Stimulated activated CD4-positive, alpha-beta T cell treated with anti-CD3 and anti-CD28 coated beads, Interleukin-2, amount 100 ng/mL, for 4 hours (primary cell): ENCODE data around the gene TNS1.

Source experiments
- DNase-seq: peaks from one replicate; pipeline ENCODE4 v3.0.0-alpha.2; 2020; ENCODE audit warnings: low read depth

TNS1 gene

GRCh38 chr2:217956586-217957457 is 46.0 kb downstream of the TNS1 start:
- no peak for DNase-seq

GRCh38 chr2:217955881-217956493 is 46.8 kb downstream of the TNS1 start:
- DNase-seq: no peak

- no peak for DNase-seq
These were observed 47.6 kb downstream of the TNS1 start for GRCh38 chr2:217954971-217955740.

- no peak for DNase-seq
These were observed 48.3 kb downstream of the TNS1 start for GRCh38 chr2:217954469-217954868.

GRCh38 chr2:217954051-217954450 is 48.7 kb downstream of the TNS1 start:
- no peak for DNase-seq

- DNase-seq: no peak
These were observed 49.3 kb downstream of the TNS1 start for GRCh38 chr2:217953531-217953932.

- no peak for DNase-seq
These were observed 49.7 kb downstream of the TNS1 start for GRCh38 chr2:217953011-217953481.

- DNase-seq: no peak
These were observed 50.4 kb downstream of the TNS1 start for GRCh38 chr2:217952409-217952808.

- no peak for DNase-seq
These were observed 51.1 kb downstream of the TNS1 start for GRCh38 chr2:217951521-217952247.

GRCh38 chr2:217951091-217951490 is 51.7 kb downstream of the TNS1 start:
- DNase-seq: no peak

GRCh38 chr2:217950401-217950871 is 52.4 kb downstream of the TNS1 start:
- no peak for DNase-seq

- no peak for DNase-seq
These were observed 53.3 kb downstream of the TNS1 start for GRCh38 chr2:217949447-217949846.

GRCh38 chr2:217948897-217949296 is 53.9 kb downstream of the TNS1 start:
- no peak for DNase-seq

- DNase-seq: no peak
These were observed 54.4 kb downstream of the TNS1 start for GRCh38 chr2:217948351-217948791.

GRCh38 chr2:217947383-217948350 is 55.1 kb downstream of the TNS1 start:
- DNase-seq: no peak

- no peak for DNase-seq
These were observed 56.7 kb downstream of the TNS1 start for GRCh38 chr2:217946051-217946450.

GRCh38 chr2:217945530-217945929 is 57.3 kb downstream of the TNS1 start:
- DNase-seq: no peak

GRCh38 chr2:217944923-217945322 is 57.9 kb downstream of the TNS1 start:
- DNase-seq: no peak

GRCh38 chr2:217944366-217944765 is 58.4 kb downstream of the TNS1 start:
- no peak for DNase-seq
